DOHH2 (cell line): ENCODE measurements around the gene GYS1.
A peak's percentile ranks its signal among the peaks of the same experiment; 100 is the strongest.

Source experiments
- H3F3A ChIP-seq: fragments of 200-600 bp; sonication (generic), shearing (Covaris generic); 2 replicates; pipeline ENCODE4 v1.6.0; 2016; ENCODE audit warnings: antibody characterized with exemption, mild to moderate bottlenecking; ENCODE audit not compliant: control insufficient read depth, insufficient read depth
- H3K27ac ChIP-seq: fragments of 200-600 bp; sonication (generic); 2 replicates; pipeline ENCODE4 v1.5.1; 2014; ENCODE audit warnings: low read depth, mild to moderate bottlenecking, low read length, moderate library complexity
- H3K27me3 ChIP-seq: fragments of 200-600 bp; sonication (generic); 2 replicates; pipeline ENCODE4 v1.6.1; 2014; ENCODE audit warnings: mild to moderate bottlenecking, low read length, mixed read lengths; ENCODE audit not compliant: control insufficient read depth
- H3K36me3 ChIP-seq: fragments of 200-600 bp; sonication (generic); 2 replicates; pipeline ENCODE4 v1.6.1; 2014; ENCODE audit warnings: mild to moderate bottlenecking, low read length, moderate library complexity, mixed read lengths; ENCODE audit not compliant: control insufficient read depth
- H3K4me1 ChIP-seq: fragments of 200-600 bp; sonication (generic); 2 replicates; pipeline ENCODE4 v1.6.1; 2014; ENCODE audit warnings: mild to moderate bottlenecking, low read length, mixed read lengths; ENCODE audit not compliant: control insufficient read depth
- H3K4me2 ChIP-seq: fragments of 200-600 bp; sonication (generic); 2 replicates; pipeline ENCODE4 v1.6.0; 2014; ENCODE audit warnings: mild to moderate bottlenecking, low read length, moderate library complexity
- H3K4me3 ChIP-seq: fragments of 200-600 bp; sonication (generic); 2 replicates; pipeline ENCODE4 v1.5.1; 2014; ENCODE audit warnings: mild to moderate bottlenecking, low read length, mixed read lengths
- H3K79me2 ChIP-seq: fragments of 200-600 bp; sonication (generic); 2 replicates; pipeline ENCODE4 v1.6.1; 2014; ENCODE audit warnings: mild to moderate bottlenecking, low read length, mixed read lengths; ENCODE audit not compliant: control insufficient read depth
- H3K9me2 ChIP-seq: fragments of 200-600 bp; sonication (generic); replicated peaks from 2 replicates; pipeline ENCODE4 v1.6.1; 2014; ENCODE audit warnings: mild to moderate bottlenecking, low read length, mixed read lengths; ENCODE audit not compliant: control insufficient read depth
- H3K9me3 ChIP-seq: fragments of 200-600 bp; sonication (generic); 2 replicates; pipeline ENCODE4 v1.6.1; 2014; ENCODE audit warnings: antibody characterized with exemption, low read length, mixed read lengths; ENCODE audit not compliant: control insufficient read depth, insufficient read depth
- H4K20me1 ChIP-seq: fragments of 200-600 bp; sonication (generic); 2 replicates; pipeline ENCODE4 v1.6.0; 2014; ENCODE audit warnings: low read depth, mild to moderate bottlenecking, antibody characterized with exemption, low read length, moderate library complexity; ENCODE audit not compliant: control insufficient read depth, insufficient read depth
- EZH2phosphoT487 ChIP-seq: fragments of 200-600 bp; sonication (generic); IDR thresholded peaks from 2 replicates; pipeline ENCODE4 v1.6.1; 2017; ENCODE audit warnings: borderline replicate concordance, mild to moderate bottlenecking, antibody characterized with exemption, low read length, moderate library complexity, mixed read lengths
- TF ChIP-seq, protein P1 (sequence below): fragments of 200-600 bp; sonication (generic); IDR thresholded peaks from one replicate; pipeline ENCODE4 v1.5.1; 2014; ENCODE audit warnings: antibody characterized with exemption, mild to moderate bottlenecking, low read depth, low read length; ENCODE audit not compliant: poor library complexity, severe bottlenecking

The GYS1 gene

DNA sequence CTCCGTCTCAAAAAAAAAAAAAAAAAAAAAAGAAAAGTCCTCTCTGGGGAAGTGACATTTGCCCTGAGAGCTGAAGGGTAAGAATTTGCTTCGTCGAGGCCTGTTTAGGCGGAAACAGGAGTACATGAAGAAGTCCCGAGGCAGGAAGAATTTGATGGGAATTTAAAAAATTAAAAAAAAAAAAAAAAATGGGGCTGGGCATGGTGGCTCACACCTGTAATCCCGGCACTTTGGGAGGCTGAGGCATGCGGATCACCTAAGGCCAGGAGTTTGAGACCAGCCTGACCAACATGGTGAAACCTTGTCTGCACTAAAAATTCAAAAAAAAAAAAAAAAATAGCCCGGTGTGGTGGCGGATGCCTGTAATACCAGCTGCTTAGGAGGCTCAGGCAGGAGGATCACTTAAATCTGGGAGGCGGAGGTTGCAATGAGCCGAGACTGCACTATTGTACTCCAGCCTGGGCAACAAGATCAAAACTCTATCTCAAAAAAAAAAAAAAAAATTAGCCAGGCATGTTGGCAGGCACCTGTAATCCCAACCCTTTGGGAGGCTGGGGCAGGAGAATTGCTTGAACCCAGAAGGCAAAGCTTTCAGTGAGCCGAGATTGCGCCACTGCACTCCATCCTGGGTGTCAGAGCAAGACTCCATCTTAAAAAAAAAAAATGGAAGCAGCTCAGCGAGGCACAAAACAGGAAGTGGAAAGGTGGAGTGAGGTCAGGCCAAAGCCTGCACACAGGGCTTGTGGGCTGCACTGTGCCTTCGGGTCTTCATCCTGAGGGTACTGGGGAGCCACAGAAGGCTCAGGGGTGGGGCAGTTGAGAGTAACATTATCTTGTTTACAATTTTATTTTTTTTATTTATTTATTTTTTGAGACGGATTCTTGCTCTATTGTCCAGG is 33.5 kb downstream of the GYS1 start:
- no peak overlapping the region for H3K4me2 ChIP-seq

DNA sequence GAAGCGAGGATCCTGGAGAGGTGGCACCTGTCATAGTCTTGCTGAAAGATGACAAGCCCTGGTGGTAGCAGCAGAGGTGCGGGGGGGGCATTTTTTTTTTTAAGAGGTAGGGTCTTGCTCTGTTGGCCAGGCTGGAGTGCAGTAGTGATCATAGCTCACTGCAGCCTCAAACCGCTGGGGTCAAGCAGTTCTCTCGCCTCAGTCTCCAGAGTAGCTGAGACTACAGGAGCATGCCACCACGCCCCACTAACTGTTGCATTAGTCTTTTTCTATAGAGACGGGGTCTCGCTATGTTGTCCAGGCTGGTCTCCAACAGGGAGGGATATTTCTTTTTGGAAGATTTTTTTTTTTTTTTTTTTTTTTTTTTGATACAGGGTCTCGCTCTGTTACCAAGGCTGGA is 35.1 kb downstream of the GYS1 start:
- Histone ChIP-seq H4K20me1 (no peaks in the 10 kb centered on the region), H3K4me1 (peaks cover 41% of the 10 kb centered on the region), H3F3A (no peaks in the 10 kb centered on the region; the same call in 1 of the 2 replicates), H3K36me3 (peaks cover 25% of the 10 kb centered on the region), H3K27ac (no peak overlapping the region), H3K79me2 (peaks cover 24% of the 10 kb centered on the region), H3K27me3 (no peaks in the 10 kb centered on the region), H3K9me3 (no peaks in the 10 kb centered on the region), H3K9me2 (no peaks in the 10 kb centered on the region), H3K4me2 (no peak overlapping the region), H3K4me3 (no peak overlapping the region)
- TF ChIP-seq EZH2phosphoT487 = no peak
- TF ChIP-seq, protein P1, sequence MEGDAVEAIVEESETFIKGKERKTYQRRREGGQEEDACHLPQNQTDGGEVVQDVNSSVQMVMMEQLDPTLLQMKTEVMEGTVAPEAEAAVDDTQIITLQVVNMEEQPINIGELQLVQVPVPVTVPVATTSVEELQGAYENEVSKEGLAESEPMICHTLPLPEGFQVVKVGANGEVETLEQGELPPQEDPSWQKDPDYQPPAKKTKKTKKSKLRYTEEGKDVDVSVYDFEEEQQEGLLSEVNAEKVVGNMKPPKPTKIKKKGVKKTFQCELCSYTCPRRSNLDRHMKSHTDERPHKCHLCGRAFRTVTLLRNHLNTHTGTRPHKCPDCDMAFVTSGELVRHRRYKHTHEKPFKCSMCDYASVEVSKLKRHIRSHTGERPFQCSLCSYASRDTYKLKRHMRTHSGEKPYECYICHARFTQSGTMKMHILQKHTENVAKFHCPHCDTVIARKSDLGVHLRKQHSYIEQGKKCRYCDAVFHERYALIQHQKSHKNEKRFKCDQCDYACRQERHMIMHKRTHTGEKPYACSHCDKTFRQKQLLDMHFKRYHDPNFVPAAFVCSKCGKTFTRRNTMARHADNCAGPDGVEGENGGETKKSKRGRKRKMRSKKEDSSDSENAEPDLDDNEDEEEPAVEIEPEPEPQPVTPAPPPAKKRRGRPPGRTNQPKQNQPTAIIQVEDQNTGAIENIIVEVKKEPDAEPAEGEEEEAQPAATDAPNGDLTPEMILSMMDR = no peak

More for the DNA sequence above, 33.5 kb downstream of the GYS1 start:
- Histone ChIP-seq H3K4me3 (no peak overlapping the region), H3F3A (no peaks in the 10 kb centered on the region; the same call in 1 of the 2 replicates), H3K79me2 (peaks cover 38% of the 10 kb centered on the region), H4K20me1 (no peaks in the 10 kb centered on the region), H3K36me3 (peaks cover 25% of the 10 kb centered on the region), H3K9me2 (no peaks in the 10 kb centered on the region), H3K4me1 (peaks cover 46% of the 10 kb centered on the region), H3K27ac (no peak overlapping the region), H3K9me3 (no peaks in the 10 kb centered on the region), H3K27me3 (no peaks in the 10 kb centered on the region)
- no peak for TF ChIP-seq EZH2phosphoT487
- TF ChIP-seq, protein P1 = no peak

DNA sequence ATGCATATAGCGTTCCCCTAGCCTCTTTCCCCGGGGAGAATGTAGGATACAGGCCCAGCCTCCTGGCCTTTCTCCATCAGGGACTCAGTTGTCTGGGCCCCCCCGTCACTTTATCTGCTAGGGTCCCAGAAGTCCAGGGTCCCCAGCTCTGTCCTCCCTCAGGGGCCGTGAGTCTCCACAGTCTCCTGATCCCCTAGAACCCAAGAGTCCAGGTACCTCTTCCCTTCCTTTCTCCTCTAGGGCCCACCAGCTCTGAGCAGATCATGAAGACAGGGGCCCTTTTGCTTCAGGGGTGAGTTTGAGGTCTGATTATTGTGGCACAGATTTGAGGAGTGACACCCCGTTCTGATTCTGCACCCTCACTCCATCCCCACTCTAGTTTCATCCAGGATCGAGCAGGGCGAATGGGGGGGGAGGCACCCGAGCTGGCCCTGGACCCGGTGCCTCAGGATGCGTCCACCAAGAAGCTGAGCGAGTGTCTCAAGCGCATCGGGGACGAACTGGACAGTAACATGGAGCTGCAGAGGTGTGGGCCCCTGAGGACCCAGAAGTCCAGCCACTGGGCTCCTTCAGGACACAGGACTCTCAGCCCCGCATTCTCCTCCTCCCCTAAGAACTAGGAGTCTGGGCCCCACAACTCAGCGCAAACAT is 37.7 kb downstream of the GYS1 start:
- no peaks in the 10 kb centered on the region; the same call in 1 of the 2 replicates for H3F3A ChIP-seq
- no peaks in the 10 kb centered on the region for H3K9me3 ChIP-seq
- H3K27me3 ChIP-seq = no peaks in the 10 kb centered on the region
- H3K4me2 ChIP-seq = peak overlapping the region; percentile 87
- H4K20me1 ChIP-seq = no peaks in the 10 kb centered on the region
- peak overlapping the region; percentile 60 for H3K27ac ChIP-seq
- peaks cover 23% of the 10 kb centered on the region for H3K36me3 ChIP-seq
- H3K4me1 ChIP-seq = peaks cover 49% of the 10 kb centered on the region
- H3K4me3 ChIP-seq = peak overlapping the region; percentile 92
- H3K9me2 ChIP-seq = no peaks in the 10 kb centered on the region
- TF ChIP-seq, protein P1 = no peak
- TF ChIP-seq EZH2phosphoT487 = no peak
- H3K79me2 ChIP-seq = peaks cover 24% of the 10 kb centered on the region
